HG03095 (cell line): Measurements from ENCODE around the gene FHOD3.

Source experiments
- ATAC-seq: cut with Tn5 transposase; IDR thresholded peaks from one replicate; pipeline ENCODE4 v1.9.1; 2021; ENCODE audit warnings: moderate library complexity; ENCODE audit not compliant: unreplicated experiment

The FHOD3 gene

GRCh38 chr18:36321658-36322407, 24.3 kb downstream of the FHOD3 start:
- ATAC-seq: no peak

GRCh38 chr18:36322408-36322728, 24.9 kb downstream of the FHOD3 start:
- ATAC-seq: no peak

GRCh38 chr18:36322734-36323133, 25.2 kb downstream of the FHOD3 start:
- ATAC-seq: no peak

- no peak for ATAC-seq
These were observed 25.9 kb downstream of the FHOD3 start for GRCh38 chr18:36323421-36323820.

- ATAC-seq: no peak
These were observed 28.3 kb downstream of the FHOD3 start for GRCh38 chr18:36325846-36326245.

- ATAC-seq: no peak
These were observed 29.3 kb downstream of the FHOD3 start for GRCh38 chr18:36326771-36327170.

- ATAC-seq: no peak
These were observed 30.1 kb downstream of the FHOD3 start for GRCh38 chr18:36327352-36328316.

GRCh38 chr18:36328385-36328858, 30.9 kb downstream of the FHOD3 start:
- no peak for ATAC-seq

- ATAC-seq: no peak
These were observed 31.4 kb downstream of the FHOD3 start for GRCh38 chr18:36328916-36329315.

GRCh38 chr18:36329684-36330434, 32.3 kb downstream of the FHOD3 start:
- ATAC-seq: no peak

GRCh38 chr18:36330435-36331052, 33.0 kb downstream of the FHOD3 start:
- no peak for ATAC-seq

- no peak for ATAC-seq
These were observed 34.0 kb downstream of the FHOD3 start for GRCh38 chr18:36331521-36331971.

- no peak for ATAC-seq
These were observed 35.9 kb downstream of the FHOD3 start for GRCh38 chr18:36333414-36333813.

- no peak for ATAC-seq
These were observed 37.3 kb downstream of the FHOD3 start for GRCh38 chr18:36334798-36335197.

GRCh38 chr18:36335476-36336279, 38.2 kb downstream of the FHOD3 start:
- no peak for ATAC-seq

GRCh38 chr18:36337679-36338402, 40.3 kb downstream of the FHOD3 start:
- no peak for ATAC-seq

GRCh38 chr18:36338403-36338933, 41.0 kb downstream of the FHOD3 start:
- no peak for ATAC-seq

- ATAC-seq: no peak
These were observed 42.7 kb downstream of the FHOD3 start for GRCh38 chr18:36340246-36340645.

- ATAC-seq: no peak
These were observed 44.4 kb downstream of the FHOD3 start for GRCh38 chr18:36341944-36342343.
